ENCODE results near the gene DYSF.

Gene DYSF

GRCh38 chr2:71618327-71619113 lies 165.2 kb downstream of the DYSF start:
- POLR2A ChIA-PET = no interaction called here
- H3K4me3 ChIP-seq (ENCODE audit: low read depth, low read length) = no peak overlapping the region

GRCh38 chr2:71619230-71619741 lies 165.9 kb downstream of the DYSF start:
- Histone ChIP-seq H3K36me3 (ENCODE audit: control insufficient read depth in 2 of 2, insufficient read depth in 1 of 2, low read length in 2 of 2) (no peaks in the 10 kb centered on the region), H3K27ac (ENCODE audit: extremely low read depth, low read depth, low read length) (no peak overlapping the region), H3K4me1 (ENCODE audit: control insufficient read depth, insufficient read depth, low read length) (no peaks in the 10 kb centered on the region), H3K9me3 (ENCODE audit: control insufficient read depth, insufficient read depth, low read depth, low read length) (no peaks in the 10 kb centered on the region), H3K4me3 (ENCODE audit: low read depth, low read length) (no peak overlapping the region)
- CTCF ChIA-PET = interaction anchor here (1.0 kb wide), 1 partner anchor 183 kb away, joined by 4 read pairs; no protein-coding TSS in a partner anchor
- POLR2A ChIA-PET = no interaction called here
- no peak for TF ChIP-seq ZBTB8A (tag by site-specific recombination; IDR thresholded peaks at IDR 0.05)
- TF ChIP-seq ZNF558 (tag by site-specific recombination; IDR thresholded peaks at IDR 0.05) = no peak
- TF ChIP-seq ZNF266 (tag by site-specific recombination; IDR thresholded peaks at IDR 0.05; ENCODE audit: low read depth) = no peak
- TF ChIP-seq IKZF3 (tag by site-specific recombination; IDR thresholded peaks at IDR 0.05) = no peak
- no peak for TF ChIP-seq WT1 (tag by site-specific recombination; IDR thresholded peaks at IDR 0.05)
- no peak for TF ChIP-seq ZNF645 (tag by site-specific recombination; IDR thresholded peaks at IDR 0.05)
- no peak for TF ChIP-seq ZNF140 (tag by site-specific recombination; IDR thresholded peaks at IDR 0.05)
- no peak for TF ChIP-seq FEZF1 (tag by site-specific recombination; IDR thresholded peaks at IDR 0.05)
- no peak for TF ChIP-seq GLI2 (tag by site-specific recombination; IDR thresholded peaks at IDR 0.05; ENCODE audit: borderline replicate concordance, low read depth)
- TF ChIP-seq ZFP3 (tag by site-specific recombination; IDR thresholded peaks at IDR 0.05; ENCODE audit: low read depth) = no peak
- no peak for TF ChIP-seq ZBTB49 (tag by site-specific recombination; IDR thresholded peaks at IDR 0.05; ENCODE audit: low read depth)
- TF ChIP-seq ZNF664 (tag by site-specific recombination; IDR thresholded peaks at IDR 0.05) = no peak
- no peak for TF ChIP-seq ZNF311 (tag by site-specific recombination; IDR thresholded peaks at IDR 0.05; ENCODE audit: borderline replicate concordance)

More at GRCh38 chr2:71618327-71619113, 165.2 kb downstream of the DYSF start:
- no peak overlapping the region for H3K27ac ChIP-seq (ENCODE audit: extremely low read depth, low read depth, low read length)
- TF ChIP-seq KLF10 (tag by site-specific recombination; IDR thresholded peaks at IDR 0.05) (no peak), KLF9 (tag by site-specific recombination; IDR thresholded peaks at IDR 0.05; ENCODE audit: low read depth) (peak; percentile 67), ZNF785 (tag by site-specific recombination; IDR thresholded peaks at IDR 0.05) (no peak), EGR2 (tag by site-specific recombination; IDR thresholded peaks at IDR 0.05; ENCODE audit: low read depth) (peak; percentile 93), ZNF155 (tag by site-specific recombination; IDR thresholded peaks at IDR 0.05) (no peak), ZNF350 (tag by site-specific recombination; IDR thresholded peaks at IDR 0.05) (no peak), ZNF791 (tag by site-specific recombination; IDR thresholded peaks at IDR 0.05) (0 out of 2 replicates have a peak, but pooled peaks have one; percentile 57), ZNF133 (tag by site-specific recombination; IDR thresholded peaks at IDR 0.05) (0 out of 2 replicates have a peak, but pooled peaks have one; percentile 18), KLF16 (tag by site-specific recombination; IDR thresholded peaks at IDR 0.05) (peak; percentile 31; the same call in 1 of the 2 replicates), ZFHX2 (tag by site-specific recombination; conservative IDR thresholded peaks at IDR 0.05) (peak; percentile 87), HIC1 (tag by site-specific recombination; IDR thresholded peaks at IDR 0.05) (0 out of 2 replicates have a peak, but pooled peaks have one; percentile 31)
- H3K9me3 ChIP-seq (ENCODE audit: control insufficient read depth, insufficient read depth, low read depth, low read length) = no peaks in the 10 kb centered on the region
- H3K36me3 ChIP-seq (ENCODE audit: control insufficient read depth in 2 of 2, insufficient read depth in 1 of 2, low read length in 2 of 2) = no peaks in the 10 kb centered on the region
- CTCF ChIA-PET = no interaction called here
- no peaks in the 10 kb centered on the region for H3K4me1 ChIP-seq (ENCODE audit: control insufficient read depth, insufficient read depth, low read length)

Measured in HEK293 (cell line).